Kidney glomerular epithelial cell (primary cell): Measurements from ENCODE around the gene CEP295NL.

ENCODE experiments used
- DNase-seq: peaks from one replicate; lab custom pipeline; 2025; lab: John Stamatoyannopoulos, UW

The CEP295NL gene

GRCh38 chr17:78903101-78903779, at the start of gene CEP295NL:
CEP295NL (minus strand) TSS chr17:78903201; CDS start chr17:78901828, 1,373 bp downstream.
- peak; percentile 56 for DNase-seq

DNA sequence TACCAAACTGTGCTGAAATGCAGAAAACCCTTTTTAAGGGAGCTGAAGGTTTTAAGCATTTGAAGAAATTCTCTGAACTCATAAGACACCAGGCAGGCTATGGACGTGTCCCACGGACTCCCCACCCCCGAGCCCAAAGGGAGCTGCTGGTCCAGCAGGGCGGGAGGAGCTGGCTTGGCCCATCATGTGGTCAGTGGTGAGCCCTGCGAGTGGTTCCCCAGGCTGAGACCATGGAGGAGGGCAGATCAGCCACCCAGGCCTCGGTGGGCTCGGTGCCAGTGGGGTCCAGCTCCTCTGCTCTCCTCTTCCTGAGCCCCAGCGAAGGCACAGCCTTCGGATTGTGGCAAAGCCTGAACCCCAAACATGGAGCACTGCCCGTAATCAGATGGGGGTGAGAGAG, 49.7 kb upstream of the CEP295NL start:
- DNase-seq = no peak

DNA sequence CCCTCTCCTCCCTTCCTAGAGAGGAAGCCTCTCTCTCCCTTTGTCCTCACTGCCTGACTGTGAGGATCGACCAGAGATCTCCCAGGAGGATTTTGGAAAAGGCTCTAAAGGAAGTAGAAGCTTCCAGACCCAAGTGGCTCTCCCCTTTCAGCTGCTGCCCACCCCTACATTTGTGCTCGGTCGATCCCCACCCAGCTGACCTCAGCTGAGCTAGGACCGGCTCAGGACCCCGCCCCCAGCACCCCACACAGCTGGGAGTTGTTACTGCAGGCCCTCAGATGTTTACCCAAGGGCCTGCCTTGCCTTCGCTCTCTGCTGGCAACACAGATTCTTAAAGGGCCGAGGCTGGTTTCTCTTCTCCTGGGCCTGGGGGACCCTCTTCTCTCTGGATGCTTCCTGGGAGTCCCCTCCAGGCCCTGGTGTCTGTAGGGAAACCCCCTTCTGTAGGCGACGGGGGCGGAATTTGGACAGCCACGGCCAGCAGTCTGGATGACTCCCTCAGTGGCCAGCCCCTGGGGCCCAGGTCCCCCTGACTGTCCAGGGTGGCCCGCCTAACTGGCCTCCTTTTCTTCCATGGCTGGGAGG, 49.1 kb upstream of the CEP295NL start:
- DNase-seq = no peak

GRCh38 chr17:78950870-78951269, 47.9 kb upstream of the CEP295NL start:
- no peak for DNase-seq

DNA sequence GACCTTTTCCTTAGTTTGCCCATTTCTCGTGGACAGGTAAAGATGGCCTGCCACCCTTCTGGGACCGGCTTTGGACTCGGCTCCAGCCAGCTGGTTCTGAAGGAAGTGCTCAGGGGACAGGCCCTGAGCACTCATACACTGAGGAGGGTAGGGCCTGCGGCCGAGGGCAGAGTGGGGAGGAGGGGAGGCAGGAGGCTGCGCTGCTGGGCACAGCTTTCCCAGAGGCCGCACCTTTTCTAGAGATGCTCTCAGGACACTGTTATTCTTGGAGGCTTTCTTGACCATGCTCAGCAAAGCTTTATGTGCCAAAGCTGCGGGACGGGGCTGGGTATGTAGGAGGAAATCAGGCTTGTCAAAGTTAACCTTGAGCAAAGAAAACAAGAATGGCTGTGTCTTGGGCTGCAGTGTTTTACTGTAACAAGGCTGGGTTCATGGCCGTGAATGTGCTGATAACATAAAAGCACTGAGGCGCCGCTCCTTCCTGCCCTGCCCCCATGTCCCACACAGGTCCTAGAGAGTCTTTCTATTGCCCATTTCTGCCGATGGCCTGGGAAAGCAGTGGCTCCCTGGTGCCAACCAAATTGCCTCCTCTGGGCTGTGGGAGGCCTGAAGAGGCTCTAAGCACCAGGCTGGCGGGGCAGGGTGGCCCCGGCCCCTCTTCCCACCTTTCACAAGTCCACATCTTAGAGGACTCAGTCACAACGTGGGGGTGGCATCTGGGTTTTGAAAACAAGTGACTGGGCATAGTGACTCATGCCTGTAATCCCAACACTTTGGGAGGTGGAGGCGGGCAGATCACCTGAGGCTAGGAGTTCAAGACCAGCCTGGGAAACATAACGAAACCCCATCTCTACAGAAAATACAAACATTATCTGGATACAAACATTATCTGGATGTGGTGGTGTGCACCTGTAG, 44.5 kb upstream of the CEP295NL start:
- peak; percentile 68 for DNase-seq

DNA sequence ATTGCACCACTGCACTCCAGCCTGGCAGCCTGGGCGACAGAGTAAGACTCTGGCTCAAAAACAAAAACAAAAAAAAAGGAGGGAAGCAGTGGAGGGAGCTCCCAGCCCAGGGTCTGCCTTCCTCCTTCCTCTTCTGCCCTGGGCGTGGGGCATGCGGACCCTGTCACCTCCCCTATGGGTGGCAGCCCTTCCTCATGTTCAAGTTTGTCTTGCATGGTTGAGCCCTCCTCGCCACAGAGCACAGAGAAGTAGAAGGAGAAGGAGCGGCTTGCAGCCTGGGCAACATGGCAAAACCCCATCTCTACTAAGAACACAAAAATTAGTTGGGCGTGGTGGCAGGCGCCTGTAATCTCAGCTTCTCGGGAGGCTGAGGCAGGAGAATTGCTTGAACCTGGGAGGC, 43.6 kb upstream of the CEP295NL start:
- DNase-seq = no peak

DNA sequence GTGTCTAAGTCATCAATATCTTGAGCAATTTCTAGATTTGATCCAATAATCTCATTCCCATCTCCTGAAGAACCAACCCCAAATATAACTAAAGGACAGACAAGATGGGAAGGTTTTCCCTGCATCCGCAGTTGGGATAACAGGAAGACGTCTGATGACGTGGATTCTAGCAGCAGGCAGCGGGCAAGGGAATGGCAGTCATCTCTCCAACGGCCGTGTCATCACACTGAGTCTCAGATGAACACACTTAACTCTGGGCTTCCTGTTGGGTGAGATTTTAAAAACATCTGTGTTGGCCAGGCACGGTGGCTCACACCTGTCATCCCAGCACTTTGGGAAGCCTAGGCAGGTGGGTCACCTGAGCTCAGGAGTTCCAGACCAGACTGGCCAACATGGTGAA, 43.1 kb upstream of the CEP295NL start:
- no peak for DNase-seq

DNA sequence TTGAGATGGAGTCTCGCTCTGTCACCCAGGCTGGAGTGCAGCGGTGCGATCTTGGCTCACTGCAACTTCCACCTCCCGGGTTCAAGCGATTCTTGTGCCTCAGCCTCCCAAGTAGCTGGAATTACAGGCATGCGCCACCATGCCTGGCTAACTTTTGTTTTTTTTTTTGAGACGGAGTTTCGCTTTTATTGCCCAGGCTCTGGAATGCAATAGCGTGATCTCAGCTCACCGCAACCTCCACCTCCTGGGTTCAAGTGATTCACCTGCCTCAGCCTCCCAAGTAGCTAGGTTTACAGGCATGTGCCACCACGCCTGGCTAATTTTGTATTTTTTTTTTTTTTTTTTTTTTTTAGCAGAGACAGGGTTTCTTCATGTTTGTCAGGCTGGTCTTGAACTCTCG, 42.5 kb upstream of the CEP295NL start:
- DNase-seq = peak; percentile 18

- DNase-seq = no peak
These were observed 42.0 kb upstream of the CEP295NL start for GRCh38 chr17:78944956-78945355.

DNA sequence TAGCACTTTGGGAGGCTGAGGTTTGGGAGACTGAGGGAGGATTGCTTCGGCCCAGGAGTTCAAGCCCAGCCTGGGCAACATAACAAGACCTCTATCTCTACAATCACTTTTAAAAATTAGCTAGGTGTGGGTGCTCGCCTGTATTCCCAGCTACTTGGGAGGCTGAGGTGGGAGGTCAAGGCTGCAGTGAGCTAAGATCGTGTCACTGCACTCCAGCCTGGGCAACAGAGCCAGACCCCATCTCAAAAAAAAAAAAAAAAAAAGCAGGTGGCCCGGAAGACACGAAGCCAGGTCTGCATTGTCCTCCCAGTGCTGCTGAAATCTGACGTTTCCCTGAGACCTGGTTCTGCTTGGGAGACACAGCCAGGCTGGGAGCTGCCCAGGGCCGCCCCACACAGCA, 41.0 kb upstream of the CEP295NL start:
- no peak for DNase-seq

DNA sequence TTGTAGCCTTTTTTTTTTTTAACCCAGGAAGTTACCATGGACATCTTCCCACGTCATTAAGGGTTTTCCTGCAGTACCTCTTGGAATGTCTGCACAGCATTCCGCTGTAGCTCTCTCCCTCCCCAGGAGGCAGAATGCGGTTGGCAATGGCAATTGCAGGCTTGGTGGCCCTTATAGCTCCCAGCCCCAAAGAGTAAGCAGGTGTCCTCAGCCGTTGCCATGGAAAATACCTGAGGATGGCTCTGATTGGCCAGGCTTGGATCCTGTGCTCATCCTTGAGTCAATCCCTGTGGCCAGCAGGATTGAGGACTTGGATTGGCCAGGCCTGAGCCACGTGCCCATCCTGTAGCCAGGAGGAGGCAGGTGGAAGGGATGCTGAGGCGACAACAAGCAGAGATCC, 37.7 kb upstream of the CEP295NL start:
- peak; percentile 45 for DNase-seq

- DNase-seq = no peak
These were observed 37.3 kb upstream of the CEP295NL start for GRCh38 chr17:78940258-78940657.

DNA sequence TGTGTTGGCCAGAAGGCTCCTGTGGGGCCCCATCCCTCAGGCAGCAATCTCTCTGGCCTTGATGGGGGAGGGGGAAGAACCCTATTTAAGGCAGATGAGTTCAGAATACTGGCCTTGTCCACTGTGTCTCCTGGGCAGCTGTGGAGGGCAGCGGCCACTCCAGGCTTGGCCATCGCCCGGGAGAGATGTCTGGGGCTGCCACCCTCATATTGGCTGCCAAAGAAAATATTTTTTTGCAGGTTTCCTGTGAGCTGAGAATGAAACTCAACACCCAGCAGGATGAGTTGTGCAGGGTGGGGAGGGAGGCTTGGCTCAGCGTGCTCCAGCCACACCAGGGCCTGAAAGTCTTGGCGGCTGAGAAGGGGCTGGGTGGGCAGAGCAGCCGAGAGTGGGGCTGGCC, 36.6 kb upstream of the CEP295NL start:
- peak; percentile 16 for DNase-seq

DNA sequence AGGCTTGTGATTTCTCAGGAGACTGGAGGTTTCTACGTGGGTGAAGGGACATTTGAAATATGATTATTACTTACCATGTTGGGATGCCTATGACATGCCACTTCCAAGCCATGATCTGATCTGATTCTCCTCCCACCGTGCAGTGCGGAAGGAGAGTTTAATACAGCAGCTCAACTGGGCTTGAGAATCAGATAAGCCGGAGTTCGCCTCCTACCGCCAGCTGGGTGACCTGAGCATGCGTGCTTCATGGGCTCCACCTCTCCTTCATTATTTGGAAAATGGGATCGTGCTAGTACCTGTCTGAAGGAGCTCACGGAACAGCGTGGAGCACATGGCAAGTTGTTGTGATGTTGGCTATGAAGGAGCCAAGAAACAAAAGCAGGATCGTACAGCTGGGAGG, 34.6 kb upstream of the CEP295NL start:
- no peak for DNase-seq

- peak; percentile 49 for DNase-seq
These were observed 32.7 kb upstream of the CEP295NL start for GRCh38 chr17:78935419-78936323.

GRCh38 chr17:78934681-78935418, 31.8 kb upstream of the CEP295NL start:
- peak; percentile 41 for DNase-seq

- peak; percentile 93 for DNase-seq
These were observed 31.1 kb upstream of the CEP295NL start for GRCh38 chr17:78933959-78934568.

DNA sequence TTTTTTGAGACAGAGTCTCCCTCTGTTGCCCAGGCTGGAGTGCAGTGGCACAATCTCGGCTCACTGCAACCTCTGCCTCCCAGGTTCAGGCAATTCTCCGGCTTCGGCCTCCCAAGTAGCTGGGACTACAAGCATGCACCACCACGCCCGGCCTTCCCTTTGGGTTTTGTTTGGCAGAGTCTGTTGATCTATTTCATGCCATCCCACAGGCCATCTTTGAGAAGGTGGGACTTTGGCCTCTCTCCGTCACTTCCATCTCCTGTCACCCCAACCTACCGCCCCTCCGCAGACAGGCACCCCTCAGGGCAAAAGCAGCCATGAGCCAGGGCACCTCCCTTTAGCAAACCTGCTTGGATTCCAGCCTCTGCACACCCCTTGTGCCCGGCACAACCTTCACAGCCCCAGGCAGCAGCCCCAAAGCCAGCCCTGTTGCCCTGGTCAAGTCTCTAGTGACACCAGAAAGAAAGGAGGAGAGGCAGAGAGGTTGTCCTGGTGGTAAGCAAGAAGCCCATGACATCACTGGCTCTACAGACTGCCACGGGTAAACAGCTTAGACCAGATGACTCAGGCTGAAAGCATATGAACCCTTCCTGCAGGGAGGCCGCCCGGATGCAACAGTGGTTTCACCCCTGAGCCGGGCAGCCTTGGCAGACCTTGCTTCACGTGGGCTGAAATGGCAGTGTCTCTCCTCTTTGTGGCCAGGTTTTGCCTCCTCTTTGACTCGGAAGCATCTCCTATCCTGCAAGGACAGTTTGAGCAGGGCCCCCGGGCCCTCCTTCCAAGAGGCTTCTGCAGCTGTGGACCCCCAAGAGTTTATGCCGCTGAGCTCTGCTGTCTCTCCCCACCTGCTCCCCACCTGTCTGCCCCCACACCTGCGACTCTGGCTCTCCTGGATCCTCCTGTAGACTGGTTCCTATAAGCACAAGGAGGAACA, 30.3 kb upstream of the CEP295NL start:
- peak; percentile 94 for DNase-seq
